ENCODE data around the gene IL34. TPM values are rescaled to one million over a fixed set of nuclear protein-coding genes. Genes with fewer than 3 reads are reported as not detected.

The IL34 gene
- total RNA-seq, 3 donors from 2014 or later (not counting 1 experiment from before 2014, with no cell fraction given), result 0.48 to 0.54 TPM; not detected in 1

GRCh38 chr16:70677499-70678120 lies 31.3 kb downstream of the IL34 start:
- H3K9me3 Mint-ChIP-seq, result no peaks in the 10 kb centered on the region
- Histone ChIP-seq H3K36me3 (ENCODE audit: control insufficient read depth, insufficient read depth, low read length) (no peaks in the 10 kb centered on the region), H3K27me3 (ENCODE audit: control insufficient read depth, insufficient read depth, low read length) (no peaks in the 10 kb centered on the region), H3K27ac (ENCODE audit: low read length) (no peak overlapping the region), H3K4me3 (ENCODE audit: low read length) (no peak overlapping the region), H3K4me1 (ENCODE audit: control insufficient read depth, insufficient read depth, low read length) (peaks cover 6% of the 10 kb centered on the region), H3K9me3 (ENCODE audit: control insufficient read depth, insufficient read depth, low read length) (no peaks in the 10 kb centered on the region)
- TF ChIP-seq, protein P1, sequence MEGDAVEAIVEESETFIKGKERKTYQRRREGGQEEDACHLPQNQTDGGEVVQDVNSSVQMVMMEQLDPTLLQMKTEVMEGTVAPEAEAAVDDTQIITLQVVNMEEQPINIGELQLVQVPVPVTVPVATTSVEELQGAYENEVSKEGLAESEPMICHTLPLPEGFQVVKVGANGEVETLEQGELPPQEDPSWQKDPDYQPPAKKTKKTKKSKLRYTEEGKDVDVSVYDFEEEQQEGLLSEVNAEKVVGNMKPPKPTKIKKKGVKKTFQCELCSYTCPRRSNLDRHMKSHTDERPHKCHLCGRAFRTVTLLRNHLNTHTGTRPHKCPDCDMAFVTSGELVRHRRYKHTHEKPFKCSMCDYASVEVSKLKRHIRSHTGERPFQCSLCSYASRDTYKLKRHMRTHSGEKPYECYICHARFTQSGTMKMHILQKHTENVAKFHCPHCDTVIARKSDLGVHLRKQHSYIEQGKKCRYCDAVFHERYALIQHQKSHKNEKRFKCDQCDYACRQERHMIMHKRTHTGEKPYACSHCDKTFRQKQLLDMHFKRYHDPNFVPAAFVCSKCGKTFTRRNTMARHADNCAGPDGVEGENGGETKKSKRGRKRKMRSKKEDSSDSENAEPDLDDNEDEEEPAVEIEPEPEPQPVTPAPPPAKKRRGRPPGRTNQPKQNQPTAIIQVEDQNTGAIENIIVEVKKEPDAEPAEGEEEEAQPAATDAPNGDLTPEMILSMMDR (IDR thresholded peaks at IDR 0.05), result no peak
- H3K27me3 Mint-ChIP-seq (ENCODE audit: low read depth in 2 of 2), result no peaks in the 10 kb centered on the region
- DNase-seq (no peak), ATAC-seq (no peak)
- 91% methylated on average over 15 of the region's 15 CpGs for WGBS (ENCODE audit: insufficient coverage)
- no peaks in the 10 kb centered on the region for H3K36me3 Mint-ChIP-seq
- peaks cover 0 to 12% of the 10 kb centered on the region in 2 donors for H3K4me1 Mint-ChIP-seq
- no peak overlapping the region for H3K4me3 Mint-ChIP-seq
- intact Hi-C loops (cut with micrococcal nuclease), result no loop called here
- no peak overlapping the region for H3K27ac Mint-ChIP-seq

- TF ChIP-seq, protein P1 (IDR thresholded peaks at IDR 0.05), result no peak
- Histone ChIP-seq H3K4me3 (ENCODE audit: low read length) (no peak overlapping the region), H3K9me3 (ENCODE audit: control insufficient read depth, insufficient read depth, low read length) (no peaks in the 10 kb centered on the region), H3K27ac (ENCODE audit: low read length) (no peak overlapping the region), H3K27me3 (ENCODE audit: control insufficient read depth, insufficient read depth, low read length) (no peaks in the 10 kb centered on the region), H3K4me1 (ENCODE audit: control insufficient read depth, insufficient read depth, low read length) (peaks cover 6% of the 10 kb centered on the region), H3K36me3 (ENCODE audit: control insufficient read depth, insufficient read depth, low read length) (no peaks in the 10 kb centered on the region)
- Mint-ChIP-seq H3K27me3 (ENCODE audit: low read depth in 2 of 2) (no peaks in the 10 kb centered on the region), H3K36me3 (no peaks in the 10 kb centered on the region), H3K4me1 (peaks cover 0 to 12% of the 10 kb centered on the region in 2 donors), H3K4me3 (no peak overlapping the region), H3K9me3 (no peaks in the 10 kb centered on the region), H3K27ac (peak overlapping the region in 1 of 2 donors; percentile 83)
- ATAC-seq (no peak), DNase-seq (no peak)
- intact Hi-C loops (cut with micrococcal nuclease), result no loop called here
- 94% methylated on average over 22 of the region's 22 CpGs for WGBS (ENCODE audit: insufficient coverage)
Observed at GRCh38 chr16:70678121-70678897, 31.9 kb downstream of the IL34 start.

DNA sequence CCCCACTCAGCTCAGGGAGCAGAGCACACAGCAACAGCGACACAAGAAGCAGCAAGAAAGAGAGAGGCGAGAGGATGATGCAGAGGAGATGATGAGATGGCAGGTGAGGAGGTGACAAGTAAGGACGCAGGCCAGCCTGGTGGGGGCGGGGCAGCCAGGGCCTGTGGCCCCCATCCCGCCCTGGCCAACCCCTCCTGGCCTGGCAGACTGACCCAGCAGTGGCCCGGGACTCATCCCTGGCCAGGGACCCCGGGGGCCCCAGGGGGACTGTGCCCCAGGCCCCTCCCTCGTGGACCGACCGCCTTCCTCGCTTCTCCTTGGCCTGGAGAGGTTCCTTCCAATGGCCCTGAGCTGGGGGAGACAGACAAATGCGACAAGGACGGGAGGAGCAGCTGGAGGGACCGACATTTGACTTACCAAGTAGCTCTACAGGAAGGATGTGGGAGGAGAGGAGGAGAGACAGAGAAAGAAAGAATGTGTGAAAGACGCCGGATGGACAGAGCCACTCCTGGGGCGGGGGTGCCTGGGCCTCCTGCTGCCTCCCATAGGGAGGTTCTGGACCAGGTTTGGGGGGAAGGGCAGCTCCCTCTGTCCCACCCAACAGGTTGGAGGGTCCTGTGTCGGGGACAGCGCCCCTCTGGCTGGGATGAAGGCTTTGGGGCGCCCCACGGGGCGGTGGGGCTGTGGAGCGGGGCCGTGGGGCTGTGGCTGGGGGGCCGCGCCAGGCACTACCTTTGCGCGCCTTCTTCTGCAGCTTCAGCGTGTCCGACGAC lies 32.7 kb downstream of the IL34 start:
- no peak for ATAC-seq
- H3K27me3 ChIP-seq (ENCODE audit: control insufficient read depth, insufficient read depth, low read length), result no peaks in the 10 kb centered on the region
- intact Hi-C loops (cut with micrococcal nuclease), result no loop called here
- no peaks in the 10 kb centered on the region for H3K36me3 ChIP-seq (ENCODE audit: control insufficient read depth, insufficient read depth, low read length)
- peaks cover 0 to 12% of the 10 kb centered on the region in 2 donors for H3K4me1 Mint-ChIP-seq
- no peaks in the 10 kb centered on the region for H3K9me3 Mint-ChIP-seq
- H3K27me3 Mint-ChIP-seq (ENCODE audit: low read depth in 2 of 2), result no peaks in the 10 kb centered on the region
- peak overlapping the region in 1 of 2 donors; percentile 83 for H3K27ac Mint-ChIP-seq
- no peak for DNase-seq
- TF ChIP-seq, protein P1 (IDR thresholded peaks at IDR 0.05), result no peak
- H3K4me3 Mint-ChIP-seq, result no peak overlapping the region
- WGBS (ENCODE audit: insufficient coverage), result 79% methylated on average over 31 of the region's 31 CpGs
- no peaks in the 10 kb centered on the region for H3K36me3 Mint-ChIP-seq
- H3K4me1 ChIP-seq (ENCODE audit: control insufficient read depth, insufficient read depth, low read length), result peaks cover 6% of the 10 kb centered on the region
- no peak overlapping the region for H3K4me3 ChIP-seq (ENCODE audit: low read length)
- no peak overlapping the region for H3K27ac ChIP-seq (ENCODE audit: low read length)
- H3K9me3 ChIP-seq (ENCODE audit: control insufficient read depth, insufficient read depth, low read length), result no peaks in the 10 kb centered on the region

Data from natural killer cell (primary cell).